Immature natural killer cell (primary cell): Measurements from ENCODE around the gene DGKZ. TPM values are rescaled to one million over a fixed set of nuclear protein-coding genes. Genes with fewer than 3 reads are reported as not detected.

Experiments used
- DNase-seq, 3 donors: peaks; one replicate each; pipeline ENCODE4 v3.0.0; 2022; ENCODE audit warnings: mixed read lengths in 1 of 3
- H3K27ac Mint-ChIP-seq, 6 donors: one replicate each; pipeline ENCODE4 v1.8.0; 2020; ENCODE audit warnings: mixed read lengths in 6 of 6, mild to moderate bottlenecking in 5 of 6, inconsistent platforms in 4 of 6, moderate library complexity in 3 of 6
- H3K27me3 Mint-ChIP-seq, 3 donors: one replicate each; pipeline ENCODE4 v1.8.0; 2020 to 2021; ENCODE audit warnings: low read depth in 3 of 3, mild to moderate bottlenecking in 3 of 3, mixed read lengths in 3 of 3, moderate library complexity in 3 of 3, inconsistent platforms in 1 of 3
- H3K36me3 Mint-ChIP-seq, 3 donors: one replicate each; pipeline ENCODE4 v1.8.0; 2020; ENCODE audit warnings: mixed read lengths in 3 of 3, inconsistent platforms in 2 of 3, mild to moderate bottlenecking in 2 of 3
- H3K4me1 Mint-ChIP-seq, 2 donors: one replicate each; pipeline ENCODE4 v1.8.0; 2020; ENCODE audit warnings: inconsistent platforms in 2 of 2, mild to moderate bottlenecking in 2 of 2, mixed read lengths in 2 of 2, moderate library complexity in 1 of 2
- H3K4me3 Mint-ChIP-seq, 5 donors: one replicate each; pipeline ENCODE4 v1.8.0; 2020; ENCODE audit warnings: mild to moderate bottlenecking in 5 of 5, mixed read lengths in 5 of 5, inconsistent platforms in 3 of 5, moderate library complexity in 3 of 5
- H3K9me3 Mint-ChIP-seq, 6 donors: one replicate each; pipeline ENCODE4 v1.8.0; 2020; ENCODE audit warnings: mild to moderate bottlenecking in 6 of 6, mixed read lengths in 6 of 6, inconsistent platforms in 4 of 6, moderate library complexity in 3 of 6
- polyA plus RNA-seq, 3 donors: library from polyadenylated mRNA; unstranded; fragments of 300-500 nt; fragmentation: Illumina TruSeq; gene quantifications; one replicate each; pipeline ENCODE4 v1.2.3, GENCODE V29; 2021

DGKZ gene
- polyA plus RNA-seq, 3 donors from 2014 or later: 40.7 to 120 (median 63.6) TPM

GRCh38 chr11:46345131-46345597, 2.1 kb upstream of the DGKZ start:
- Mint-ChIP-seq H3K36me3 (peaks cover 0 to 10% (median 0%) of the 10 kb centered on the region in 3 donors), H3K27ac (peak overlapping the region in 4 of 6 donors; percentile 42 to 82 (median 78)), H3K4me3 (peak overlapping the region; percentile 83 to 88 (median 84)), H3K4me1 (peaks cover 40 to 45% of the 10 kb centered on the region in 2 donors), H3K27me3 (peaks cover 15 to 30% (median 21%) of the 10 kb centered on the region in 3 donors), H3K9me3 (no peaks in the 10 kb centered on the region)
- no peak for DNase-seq

- H3K9me3 Mint-ChIP-seq: no peaks in the 10 kb centered on the region
- H3K36me3 Mint-ChIP-seq: peaks cover 0 to 10% (median 0%) of the 10 kb centered on the region in 3 donors
- peaks cover 15 to 30% (median 21%) of the 10 kb centered on the region in 3 donors for H3K27me3 Mint-ChIP-seq
- peak overlapping the region; percentile 5 to 90 (median 78) for H3K27ac Mint-ChIP-seq
- peak; percentile 64 to 66 (median 66) for DNase-seq
- H3K4me1 Mint-ChIP-seq: peaks cover 48 to 53% of the 10 kb centered on the region in 2 donors
- H3K4me3 Mint-ChIP-seq: peak overlapping the region; percentile 83 to 88 (median 84)
Observed at GRCh38 chr11:46345881-46346484, 1.3 kb upstream of the DGKZ start.

GRCh38 chr11:46347637-46348311, 511 bp downstream of the DGKZ start:
- no peak for DNase-seq
- H3K4me3 Mint-ChIP-seq: peak overlapping the region; percentile 95 to 99 (median 97)

GRCh38 chr11:46348566-46349401, 1.5 kb downstream of the DGKZ start:
- H3K9me3 Mint-ChIP-seq: no peaks in the 10 kb centered on the region
- H3K27ac Mint-ChIP-seq: peak overlapping the region; percentile 91 to 98 (median 96)
- peak overlapping the region; percentile 95 to 99 (median 97) for H3K4me3 Mint-ChIP-seq
- peak; percentile 83 to 85 (median 83) for DNase-seq
- peaks cover 75 to 80% of the 10 kb centered on the region in 2 donors for H3K4me1 Mint-ChIP-seq
- H3K36me3 Mint-ChIP-seq: peaks cover 0 to 10% (median 0%) of the 10 kb centered on the region in 3 donors
- peaks cover 15 to 34% (median 26%) of the 10 kb centered on the region in 3 donors for H3K27me3 Mint-ChIP-seq

More at GRCh38 chr11:46347637-46348311, 511 bp downstream of the DGKZ start:
- Mint-ChIP-seq H3K36me3 (peaks cover 0 to 10% (median 0%) of the 10 kb centered on the region in 3 donors), H3K9me3 (no peaks in the 10 kb centered on the region), H3K4me1 (peaks cover 65 to 70% of the 10 kb centered on the region in 2 donors), H3K27ac (peak overlapping the region; percentile 91 to 98 (median 96)), H3K27me3 (peaks cover 15 to 34% (median 24%) of the 10 kb centered on the region in 3 donors)

- peaks cover 15 to 30% (median 23%) of the 10 kb centered on the region in 3 donors for H3K27me3 Mint-ChIP-seq
- no peaks in the 10 kb centered on the region for H3K9me3 Mint-ChIP-seq
- peak overlapping the region in 5 of 6 donors; percentile 17 to 96 (median 70) for H3K27ac Mint-ChIP-seq
- DNase-seq: no peak
- peaks cover 0 to 10% (median 0%) of the 10 kb centered on the region in 3 donors for H3K36me3 Mint-ChIP-seq
- H3K4me1 Mint-ChIP-seq: peaks cover 79 to 86% of the 10 kb centered on the region in 2 donors
- H3K4me3 Mint-ChIP-seq: peak overlapping the region; percentile 67 to 99 (median 97)
Observed at GRCh38 chr11:46350695-46351094, 3.4 kb downstream of the DGKZ start.

GRCh38 chr11:46351148-46351547, 3.9 kb downstream of the DGKZ start:
- Mint-ChIP-seq H3K4me1 (peaks cover 79 to 85% of the 10 kb centered on the region in 2 donors), H3K27ac (peak overlapping the region; percentile 70 to 96 (median 82)), H3K27me3 (peaks cover 13 to 26% (median 23%) of the 10 kb centered on the region in 3 donors), H3K4me3 (peak overlapping the region; percentile 67 to 99 (median 97)), H3K36me3 (peaks cover 0 to 10% (median 0%) of the 10 kb centered on the region in 3 donors), H3K9me3 (no peaks in the 10 kb centered on the region)
- no peak for DNase-seq

- Mint-ChIP-seq H3K36me3 (peaks cover 0 to 10% (median 0%) of the 10 kb centered on the region in 3 donors), H3K27ac (peak overlapping the region; percentile 70 to 96 (median 82)), H3K9me3 (no peaks in the 10 kb centered on the region), H3K27me3 (peaks cover 10 to 21% (median 18%) of the 10 kb centered on the region in 3 donors), H3K4me3 (peak overlapping the region; percentile 67 to 99 (median 97)), H3K4me1 (peaks cover 79 to 85% of the 10 kb centered on the region in 2 donors)
- DNase-seq: no peak
Observed at GRCh38 chr11:46351606-46352005, 4.3 kb downstream of the DGKZ start.

GRCh38 chr11:46352063-46352841, 5.0 kb downstream of the DGKZ start:
- H3K9me3 Mint-ChIP-seq: no peaks in the 10 kb centered on the region
- peaks cover 5 to 16% (median 14%) of the 10 kb centered on the region in 3 donors for H3K27me3 Mint-ChIP-seq
- peaks cover 81 to 87% of the 10 kb centered on the region in 2 donors for H3K4me1 Mint-ChIP-seq
- DNase-seq: peak; percentile 60 to 74 (median 68)
- H3K36me3 Mint-ChIP-seq: peaks cover 0 to 10% (median 0%) of the 10 kb centered on the region in 3 donors
- H3K27ac Mint-ChIP-seq: peak overlapping the region; percentile 70 to 96 (median 91)
- peak overlapping the region; percentile 72 to 99 (median 97) for H3K4me3 Mint-ChIP-seq

GRCh38 chr11:46353698-46354097, 6.4 kb downstream of the DGKZ start:
- no peaks in the 10 kb centered on the region for H3K9me3 Mint-ChIP-seq
- peaks cover 93 to 98% of the 10 kb centered on the region in 2 donors for H3K4me1 Mint-ChIP-seq
- peaks cover 0 to 10% (median 0%) of the 10 kb centered on the region in 3 donors for H3K36me3 Mint-ChIP-seq
- no peak for DNase-seq
- H3K27ac Mint-ChIP-seq: peak overlapping the region; percentile 63 to 92 (median 88)
- H3K27me3 Mint-ChIP-seq: peaks cover 4 to 13% (median 9%) of the 10 kb centered on the region in 3 donors
- peak overlapping the region; percentile 68 to 78 (median 74) for H3K4me3 Mint-ChIP-seq

GRCh38 chr11:46356924-46357482, 9.7 kb downstream of the DGKZ start:
- Mint-ChIP-seq H3K27me3 (peaks cover 0 to 8% (median 7%) of the 10 kb centered on the region in 3 donors), H3K4me1 (peaks cover 83 to 90% of the 10 kb centered on the region in 2 donors), H3K27ac (peak overlapping the region; percentile 73 to 91 (median 82)), H3K9me3 (no peaks in the 10 kb centered on the region), H3K36me3 (no peaks in the 10 kb centered on the region), H3K4me3 (peak overlapping the region; percentile 45 to 67 (median 58))
- DNase-seq: no peak

- DNase-seq: no peak
- Mint-ChIP-seq H3K4me3 (peak overlapping the region; percentile 6 to 53 (median 31)), H3K9me3 (no peaks in the 10 kb centered on the region)
Observed at GRCh38 chr11:46357483-46357936, 10.2 kb downstream of the DGKZ start.

GRCh38 chr11:46359953-46360352, 12.7 kb downstream of the DGKZ start:
- H3K4me3 Mint-ChIP-seq: peak overlapping the region in 4 of 5 donors; percentile 30 to 62 (median 46)
- H3K27ac Mint-ChIP-seq: peak overlapping the region; percentile 27 to 95 (median 81)
- DNase-seq: no peak
- H3K27me3 Mint-ChIP-seq: peaks cover 1 to 6% (median 3%) of the 10 kb centered on the region in 3 donors
- H3K9me3 Mint-ChIP-seq: no peaks in the 10 kb centered on the region
- no peaks in the 10 kb centered on the region for H3K36me3 Mint-ChIP-seq
- H3K4me1 Mint-ChIP-seq: peaks cover 86 to 90% of the 10 kb centered on the region in 2 donors

More at GRCh38 chr11:46357483-46357936, 10.2 kb downstream of the DGKZ start:
- Mint-ChIP-seq H3K36me3 (no peaks in the 10 kb centered on the region), H3K27me3 (peaks cover 0 to 7% (median 6%) of the 10 kb centered on the region in 3 donors), H3K27ac (peak overlapping the region; percentile 73 to 94 (median 80)), H3K4me1 (peaks cover 85 to 91% of the 10 kb centered on the region in 2 donors)
